DOHH2 (cell line): ENCODE data around the gene COP1.

Source experiments
- H3F3A ChIP-seq: fragments of 200-600 bp; sonication (generic), shearing (Covaris generic); 2 replicates; pipeline ENCODE4 v1.6.0; 2016; ENCODE audit warnings: antibody characterized with exemption, mild to moderate bottlenecking; ENCODE audit not compliant: control insufficient read depth, insufficient read depth
- H3K27ac ChIP-seq: fragments of 200-600 bp; sonication (generic); 2 replicates; pipeline ENCODE4 v1.5.1; 2014; ENCODE audit warnings: low read depth, mild to moderate bottlenecking, low read length, moderate library complexity
- H3K27me3 ChIP-seq: fragments of 200-600 bp; sonication (generic); 2 replicates; pipeline ENCODE4 v1.6.1; 2014; ENCODE audit warnings: mild to moderate bottlenecking, low read length, mixed read lengths; ENCODE audit not compliant: control insufficient read depth
- H3K36me3 ChIP-seq: fragments of 200-600 bp; sonication (generic); 2 replicates; pipeline ENCODE4 v1.6.1; 2014; ENCODE audit warnings: mild to moderate bottlenecking, low read length, moderate library complexity, mixed read lengths; ENCODE audit not compliant: control insufficient read depth
- H3K4me1 ChIP-seq: fragments of 200-600 bp; sonication (generic); 2 replicates; pipeline ENCODE4 v1.6.1; 2014; ENCODE audit warnings: mild to moderate bottlenecking, low read length, mixed read lengths; ENCODE audit not compliant: control insufficient read depth
- H3K4me2 ChIP-seq: fragments of 200-600 bp; sonication (generic); 2 replicates; pipeline ENCODE4 v1.6.0; 2014; ENCODE audit warnings: mild to moderate bottlenecking, low read length, moderate library complexity
- H3K4me3 ChIP-seq: fragments of 200-600 bp; sonication (generic); 2 replicates; pipeline ENCODE4 v1.5.1; 2014; ENCODE audit warnings: mild to moderate bottlenecking, low read length, mixed read lengths
- H3K79me2 ChIP-seq: fragments of 200-600 bp; sonication (generic); 2 replicates; pipeline ENCODE4 v1.6.1; 2014; ENCODE audit warnings: mild to moderate bottlenecking, low read length, mixed read lengths; ENCODE audit not compliant: control insufficient read depth
- H3K9me2 ChIP-seq: fragments of 200-600 bp; sonication (generic); replicated peaks from 2 replicates; pipeline ENCODE4 v1.6.1; 2014; ENCODE audit warnings: mild to moderate bottlenecking, low read length, mixed read lengths; ENCODE audit not compliant: control insufficient read depth
- H3K9me3 ChIP-seq: fragments of 200-600 bp; sonication (generic); 2 replicates; pipeline ENCODE4 v1.6.1; 2014; ENCODE audit warnings: antibody characterized with exemption, low read length, mixed read lengths; ENCODE audit not compliant: control insufficient read depth, insufficient read depth
- H4K20me1 ChIP-seq: fragments of 200-600 bp; sonication (generic); 2 replicates; pipeline ENCODE4 v1.6.0; 2014; ENCODE audit warnings: low read depth, mild to moderate bottlenecking, antibody characterized with exemption, low read length, moderate library complexity; ENCODE audit not compliant: control insufficient read depth, insufficient read depth
- EZH2phosphoT487 ChIP-seq: fragments of 200-600 bp; sonication (generic); IDR thresholded peaks from 2 replicates; pipeline ENCODE4 v1.6.1; 2017; ENCODE audit warnings: borderline replicate concordance, mild to moderate bottlenecking, antibody characterized with exemption, low read length, moderate library complexity, mixed read lengths
- TF ChIP-seq, protein P1 (sequence below): fragments of 200-600 bp; sonication (generic); IDR thresholded peaks from one replicate; pipeline ENCODE4 v1.5.1; 2014; ENCODE audit warnings: antibody characterized with exemption, mild to moderate bottlenecking, low read depth, low read length; ENCODE audit not compliant: poor library complexity, severe bottlenecking

COP1 gene

GRCh38 chr1:176193663-176194062 lies 13.4 kb downstream of the COP1 start:
- H4K20me1 ChIP-seq: no peaks in the 10 kb centered on the region; the same call in 1 of the 2 replicates
- H3K9me2 ChIP-seq: no peaks in the 10 kb centered on the region
- no peaks in the 10 kb centered on the region for H3F3A ChIP-seq
- H3K4me3 ChIP-seq: no peak overlapping the region
- peaks cover 100% of the 10 kb centered on the region for H3K79me2 ChIP-seq
- TF ChIP-seq, protein P1, sequence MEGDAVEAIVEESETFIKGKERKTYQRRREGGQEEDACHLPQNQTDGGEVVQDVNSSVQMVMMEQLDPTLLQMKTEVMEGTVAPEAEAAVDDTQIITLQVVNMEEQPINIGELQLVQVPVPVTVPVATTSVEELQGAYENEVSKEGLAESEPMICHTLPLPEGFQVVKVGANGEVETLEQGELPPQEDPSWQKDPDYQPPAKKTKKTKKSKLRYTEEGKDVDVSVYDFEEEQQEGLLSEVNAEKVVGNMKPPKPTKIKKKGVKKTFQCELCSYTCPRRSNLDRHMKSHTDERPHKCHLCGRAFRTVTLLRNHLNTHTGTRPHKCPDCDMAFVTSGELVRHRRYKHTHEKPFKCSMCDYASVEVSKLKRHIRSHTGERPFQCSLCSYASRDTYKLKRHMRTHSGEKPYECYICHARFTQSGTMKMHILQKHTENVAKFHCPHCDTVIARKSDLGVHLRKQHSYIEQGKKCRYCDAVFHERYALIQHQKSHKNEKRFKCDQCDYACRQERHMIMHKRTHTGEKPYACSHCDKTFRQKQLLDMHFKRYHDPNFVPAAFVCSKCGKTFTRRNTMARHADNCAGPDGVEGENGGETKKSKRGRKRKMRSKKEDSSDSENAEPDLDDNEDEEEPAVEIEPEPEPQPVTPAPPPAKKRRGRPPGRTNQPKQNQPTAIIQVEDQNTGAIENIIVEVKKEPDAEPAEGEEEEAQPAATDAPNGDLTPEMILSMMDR: no peak
- H3K4me1 ChIP-seq: peaks cover 45% of the 10 kb centered on the region
- H3K9me3 ChIP-seq: no peaks in the 10 kb centered on the region
- no peaks in the 10 kb centered on the region for H3K27me3 ChIP-seq
- H3K4me2 ChIP-seq: no peak overlapping the region
- no peak overlapping the region for H3K27ac ChIP-seq
- H3K36me3 ChIP-seq: peaks cover 4% of the 10 kb centered on the region; the same call in 1 of the 2 replicates

DNA sequence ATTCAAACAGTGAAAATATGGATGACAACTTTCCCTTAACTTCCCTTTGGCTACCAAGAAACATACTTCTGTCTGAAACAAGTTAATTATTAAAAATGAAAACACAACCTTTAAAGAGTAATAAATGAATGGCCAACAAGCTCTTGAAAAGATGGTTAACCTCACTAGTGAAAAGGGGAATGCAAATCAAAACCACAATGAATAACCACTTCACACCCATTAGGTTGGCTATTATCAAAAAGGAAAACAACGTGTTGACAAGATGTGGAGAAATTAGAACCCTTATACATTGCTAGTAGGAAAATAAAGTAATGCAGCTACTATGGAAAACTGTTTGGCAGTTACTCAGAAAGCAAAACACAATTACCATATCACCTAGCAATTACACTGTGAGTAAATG lies 14.1 kb downstream of the COP1 start:
- Histone ChIP-seq H3K27ac (no peak overlapping the region), H3K9me3 (no peaks in the 10 kb centered on the region), H4K20me1 (no peaks in the 10 kb centered on the region; the same call in 1 of the 2 replicates), H3K4me1 (peaks cover 51% of the 10 kb centered on the region), H3K36me3 (peaks cover 2% of the 10 kb centered on the region; the same call in 1 of the 2 replicates), H3K4me3 (no peak overlapping the region), H3K79me2 (peaks cover 100% of the 10 kb centered on the region), H3K27me3 (no peaks in the 10 kb centered on the region), H3F3A (no peaks in the 10 kb centered on the region), H3K4me2 (peak overlapping the region; percentile 28), H3K9me2 (no peaks in the 10 kb centered on the region)
- no peak for TF ChIP-seq EZH2phosphoT487
- TF ChIP-seq, protein P1: no peak

GRCh38 chr1:176188604-176189003 lies 18.5 kb downstream of the COP1 start:
- Histone ChIP-seq H3K9me3 (no peaks in the 10 kb centered on the region), H3K27me3 (no peaks in the 10 kb centered on the region), H3K36me3 (peaks cover 7% of the 10 kb centered on the region), H3K9me2 (no peaks in the 10 kb centered on the region), H4K20me1 (peaks cover 5% of the 10 kb centered on the region; the same call in 1 of the 2 replicates), H3K4me1 (peaks cover 84% of the 10 kb centered on the region), H3K4me3 (no peak overlapping the region), H3K27ac (no peak overlapping the region), H3K4me2 (no peak overlapping the region), H3F3A (0 out of 2 replicates have a peak, but pooled peaks cover 2% of the 10 kb centered on the region), H3K79me2 (peaks cover 99% of the 10 kb centered on the region)
- TF ChIP-seq, protein P1: no peak
- no peak for TF ChIP-seq EZH2phosphoT487
